ENCODE results near the gene TTC17. TPM values are rescaled to one million over a fixed set of nuclear protein-coding genes. Genes with fewer than 3 reads are reported as not detected.

TTC17 gene
- total RNA-seq, 4 donors from 2014 or later = 46.9 to 130 (median 78.1) TPM

- Histone ChIP-seq H3K4me1 (no peaks in the 10 kb centered on the region), H3K36me3 (no peaks in the 10 kb centered on the region), H3K27me3 (no peaks in the 10 kb centered on the region), H3K4me3 (no peak overlapping the region), H3K27ac (no peak overlapping the region), H3K9me3 (no peaks in the 10 kb centered on the region)
- TF ChIP-seq POLR2AphosphoS5 (IDR thresholded peaks at IDR 0.05) (no peak), POLR2A (IDR thresholded peaks at IDR 0.05) (no peak), EP300 (IDR thresholded peaks at IDR 0.05) (no peak)
- TF ChIP-seq, protein P1, sequence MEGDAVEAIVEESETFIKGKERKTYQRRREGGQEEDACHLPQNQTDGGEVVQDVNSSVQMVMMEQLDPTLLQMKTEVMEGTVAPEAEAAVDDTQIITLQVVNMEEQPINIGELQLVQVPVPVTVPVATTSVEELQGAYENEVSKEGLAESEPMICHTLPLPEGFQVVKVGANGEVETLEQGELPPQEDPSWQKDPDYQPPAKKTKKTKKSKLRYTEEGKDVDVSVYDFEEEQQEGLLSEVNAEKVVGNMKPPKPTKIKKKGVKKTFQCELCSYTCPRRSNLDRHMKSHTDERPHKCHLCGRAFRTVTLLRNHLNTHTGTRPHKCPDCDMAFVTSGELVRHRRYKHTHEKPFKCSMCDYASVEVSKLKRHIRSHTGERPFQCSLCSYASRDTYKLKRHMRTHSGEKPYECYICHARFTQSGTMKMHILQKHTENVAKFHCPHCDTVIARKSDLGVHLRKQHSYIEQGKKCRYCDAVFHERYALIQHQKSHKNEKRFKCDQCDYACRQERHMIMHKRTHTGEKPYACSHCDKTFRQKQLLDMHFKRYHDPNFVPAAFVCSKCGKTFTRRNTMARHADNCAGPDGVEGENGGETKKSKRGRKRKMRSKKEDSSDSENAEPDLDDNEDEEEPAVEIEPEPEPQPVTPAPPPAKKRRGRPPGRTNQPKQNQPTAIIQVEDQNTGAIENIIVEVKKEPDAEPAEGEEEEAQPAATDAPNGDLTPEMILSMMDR (IDR thresholded peaks at IDR 0.05) = no peak
- no peak for ATAC-seq
- 13 to 40% methylated on average over 1 of the region's 4 CpGs for WGBS, 2 donors (ENCODE audit: low coverage in 1 of 2)
Observed at GRCh38 chr11:43505171-43505570, 146.5 kb downstream of the TTC17 start.

DNA sequence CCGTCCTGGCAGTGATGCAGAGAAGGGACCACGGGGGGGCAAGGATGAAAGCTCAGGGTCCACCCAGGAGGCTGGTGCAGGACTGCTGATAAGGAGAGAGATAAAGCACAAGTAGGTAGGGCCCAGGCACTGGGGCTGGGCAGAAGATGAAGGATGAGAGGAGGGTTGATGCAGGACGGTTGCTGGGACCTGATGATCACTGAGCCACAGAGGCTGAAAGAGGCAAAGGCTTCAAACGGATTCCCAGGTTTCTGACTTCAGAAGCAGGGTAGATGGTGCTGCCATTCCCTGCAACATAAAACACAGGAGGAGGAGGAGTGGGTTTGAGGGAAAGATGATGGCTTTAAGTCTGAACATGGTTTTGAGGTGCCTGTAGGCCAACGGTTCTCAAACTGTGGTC is 148.5 kb downstream of the TTC17 start:
- Histone ChIP-seq H3K27me3 (no peaks in the 10 kb centered on the region), H3K4me1 (no peaks in the 10 kb centered on the region), H3K36me3 (no peaks in the 10 kb centered on the region), H3K9me3 (no peaks in the 10 kb centered on the region), H3K27ac (no peak overlapping the region), H3K4me3 (no peak overlapping the region)
- WGBS, 2 donors (ENCODE audit: low coverage in 1 of 2) = 53 to 74% methylated on average over 2 to 5 of the region's 5 CpGs
- no peak for ATAC-seq
- TF ChIP-seq POLR2A (IDR thresholded peaks at IDR 0.05) = no peak
- no peak for TF ChIP-seq EP300 (IDR thresholded peaks at IDR 0.05)
- TF ChIP-seq POLR2AphosphoS5 (IDR thresholded peaks at IDR 0.05) = no peak

DNA sequence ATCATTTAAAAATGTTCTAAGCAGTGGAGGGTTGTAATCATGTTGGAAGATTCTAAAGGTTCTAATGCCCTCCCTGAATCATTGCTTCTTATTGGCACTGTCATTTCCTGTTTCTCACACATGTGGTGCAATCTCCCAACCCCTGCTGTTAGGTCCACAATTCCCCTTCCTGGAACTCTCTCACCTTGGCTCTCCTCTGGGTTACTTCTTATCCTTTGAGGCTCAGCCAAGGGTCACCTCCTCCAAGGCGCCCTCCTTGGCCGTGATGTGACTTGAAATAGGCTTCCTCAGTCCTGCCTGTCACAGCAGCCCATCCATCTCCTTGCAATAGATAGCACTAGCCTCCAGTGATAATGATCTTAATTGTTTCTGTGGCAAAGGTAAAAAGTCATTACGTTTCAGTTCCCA is 149.8 kb downstream of the TTC17 start:
- H3K4me1 ChIP-seq = no peaks in the 10 kb centered on the region
- H3K27me3 ChIP-seq = no peaks in the 10 kb centered on the region
- TF ChIP-seq POLR2AphosphoS5 (IDR thresholded peaks at IDR 0.05) = no peak
- TF ChIP-seq POLR2A (IDR thresholded peaks at IDR 0.05) = no peak
- TF ChIP-seq EP300 (IDR thresholded peaks at IDR 0.05) = no peak
- TF ChIP-seq, protein P1 (IDR thresholded peaks at IDR 0.05) = no peak
- no peak for ATAC-seq
- no peak overlapping the region for H3K4me3 ChIP-seq
- H3K36me3 ChIP-seq = no peaks in the 10 kb centered on the region
- 31 to 37% methylated on average over 3 of the region's 3 CpGs for WGBS, 2 donors (ENCODE audit: low coverage in 1 of 2)
- H3K27ac ChIP-seq = no peak overlapping the region
- no peaks in the 10 kb centered on the region for H3K9me3 ChIP-seq

GRCh38 chr11:43511959-43512358 is 153.2 kb downstream of the TTC17 start:
- Histone ChIP-seq H3K36me3 (no peaks in the 10 kb centered on the region), H3K4me1 (no peaks in the 10 kb centered on the region), H3K27ac (no peak overlapping the region), H3K27me3 (peaks cover 20% of the 10 kb centered on the region), H3K4me3 (no peak overlapping the region), H3K9me3 (no peaks in the 10 kb centered on the region)
- TF ChIP-seq POLR2A (IDR thresholded peaks at IDR 0.05) = no peak
- TF ChIP-seq, protein P1 (IDR thresholded peaks at IDR 0.05) = no peak
- TF ChIP-seq POLR2AphosphoS5 (IDR thresholded peaks at IDR 0.05) = no peak
- 57% methylated on average over 3 of the region's 6 CpGs; no CpG with 5 or more reads in 1 of the 2 donors for WGBS, 2 donors (ENCODE audit: low coverage in 1 of 2)
- no peak for ATAC-seq

- Histone ChIP-seq H3K4me1 (no peaks in the 10 kb centered on the region), H3K27me3 (peaks cover 23% of the 10 kb centered on the region), H3K36me3 (no peaks in the 10 kb centered on the region), H3K9me3 (no peaks in the 10 kb centered on the region), H3K4me3 (no peak overlapping the region), H3K27ac (no peak overlapping the region)
- WGBS, 2 donors (ENCODE audit: low coverage in 1 of 2) = 33 to 79% methylated on average over 1 to 2 of the region's 6 CpGs
- TF ChIP-seq, protein P1 (IDR thresholded peaks at IDR 0.05) = no peak
- no peak for TF ChIP-seq EP300 (IDR thresholded peaks at IDR 0.05)
- no peak for TF ChIP-seq POLR2AphosphoS5 (IDR thresholded peaks at IDR 0.05)
- TF ChIP-seq POLR2A (IDR thresholded peaks at IDR 0.05) = no peak
- ATAC-seq = no peak
Observed at GRCh38 chr11:43515090-43515489, 156.4 kb downstream of the TTC17 start.
